MCF 10A (cell line): Measurements from ENCODE around the gene KIF27. TPM values are rescaled to one million over a fixed set of nuclear protein-coding genes. Genes with fewer than 3 reads are reported as not detected.

ENCODE experiments used
- BruUV-seq: library from RNA; stranded (reverse); fragments of 400-500 nt; replicated peaks from 2 replicates; lab custom pipeline; 2021; lab: Mats Ljungman, UMichigan
- CTCF ChIA-PET: fragments of 300-600 bp; sonication (Branson Sonifier 250); formaldehyde crosslinking; extraction: SDS; loops from one replicate; lab custom pipeline; 2021; ENCODE audit warnings: antibody characterized with exemption, inconsistent platforms; lab: Yijun Ruan, JAX
- POLR2A ChIA-PET: fragments of 300-600, 350-650 bp; sonication (Branson Sonifier 250); formaldehyde crosslinking; extraction: SDS; loops from one replicate; lab custom pipeline; 2020; ENCODE audit warnings: antibody characterized with exemption, inconsistent platforms; lab: Yijun Ruan, JAX
- DNase-seq: peaks from one replicate; pipeline ENCODE4 v3.0.0-alpha.2; 2018; ENCODE audit not compliant: unreplicated experiment
- H3K27ac Mint-ChIP-seq: one replicate; pipeline ENCODE4 v1.8.0; 2022; ENCODE audit warnings: mild to moderate bottlenecking, low read depth, mixed read lengths; ENCODE audit not compliant: unreplicated experiment
- H3K27me3 Mint-ChIP-seq: one replicate; pipeline ENCODE4 v1.8.0; 2022; ENCODE audit warnings: mixed read lengths; ENCODE audit not compliant: insufficient read depth, unreplicated experiment
- H3K36me3 Mint-ChIP-seq: one replicate; pipeline ENCODE4 v1.8.0; 2022; ENCODE audit warnings: mild to moderate bottlenecking, moderate library complexity, mixed read lengths; ENCODE audit not compliant: insufficient read depth, unreplicated experiment
- H3K4me1 Mint-ChIP-seq: one replicate; pipeline ENCODE4 v1.8.0; 2022; ENCODE audit warnings: mixed read lengths; ENCODE audit not compliant: insufficient read depth, unreplicated experiment
- H3K4me3 Mint-ChIP-seq: one replicate; pipeline ENCODE4 v1.8.0; 2022; ENCODE audit warnings: mild to moderate bottlenecking, moderate library complexity, mixed read lengths; ENCODE audit not compliant: unreplicated experiment
- H3K9me3 Mint-ChIP-seq: one replicate; pipeline ENCODE4 v1.8.0; 2022; ENCODE audit warnings: mixed read lengths; ENCODE audit not compliant: unreplicated experiment
- CTCF ChIP-seq: fragments of 200-600 bp; IDR thresholded peaks from one replicate; pipeline ENCODE4 v1.8.0; 2022; ENCODE audit warnings: antibody characterized with exemption, mild to moderate bottlenecking; ENCODE audit not compliant: unreplicated experiment
- intact Hi-C: fragments of 100-400 bp; cut with micrococcal nuclease; formaldehyde crosslinking; loops from 2 replicates; pipeline ENCODE4 v1.14.1; 2022
- total RNA-seq: library from RNA; stranded (reverse); gene quantifications from 2 replicates; pipeline ENCODE4 v1.2.3, GENCODE V29; 2022

The KIF27 gene
- total RNA-seq, 1 experiment from 2014 or later, result 10.0 TPM

- H3K27ac Mint-ChIP-seq, result peak overlapping the region; percentile 89
- no TSS peak for BruUV-seq
- intact Hi-C loops, result loop anchor here (1.0 to 2.0 kb wide), 2 partner anchors 12 to 47 kb away; partner anchors contain the start of genes HNRNPK, KIF27 and RMI1
- ChIA-PET CTCF (interaction anchor here (0.6 to 4.3 kb wide), 6 partner anchors 13 to 1290 kb away, joined by 3 to 64 read pairs (median 4); partner anchors contain the start of gene KIF27), POLR2A (interaction anchor here (0.6 to 5.0 kb wide), 9 partner anchors 9 to 333 kb away, joined by 3 to 79 read pairs (median 6); partner anchors contain the start of genes HNRNPK, KIF27 and RMI1)
- peaks cover 52% of the 10 kb centered on the region for H3K4me1 Mint-ChIP-seq
- H3K27me3 Mint-ChIP-seq, result no peaks in the 10 kb centered on the region
- DNase-seq, result peak; percentile 91
- H3K4me3 Mint-ChIP-seq, result peak overlapping the region; percentile 80
- H3K36me3 Mint-ChIP-seq, result no peaks in the 10 kb centered on the region
- no peak for TF ChIP-seq CTCF
- no peaks in the 10 kb centered on the region for H3K9me3 Mint-ChIP-seq
These were observed 12.6 kb upstream of the KIF27 start for GRCh38 chr9:83933790-83934189.

GRCh38 chr9:83932851-83933250 lies 11.6 kb upstream of the KIF27 start:
- TF ChIP-seq CTCF, result no peak
- no TSS peak for BruUV-seq
- POLR2A ChIA-PET, result interaction anchor here (0.6 to 5.0 kb wide), 9 partner anchors 8 to 1930 kb away, joined by 3 to 79 read pairs (median 6); partner anchors contain the start of genes HNRNPK, KIF27, RMI1 and UBQLN1

GRCh38 chr9:83932011-83932410 lies 10.8 kb upstream of the KIF27 start:
- BruUV-seq, result no TSS peak
- no peak for TF ChIP-seq CTCF
- Mint-ChIP-seq H3K4me3 (no peak overlapping the region), H3K4me1 (peaks cover 45% of the 10 kb centered on the region), H3K27ac (peak overlapping the region; percentile 89), H3K27me3 (no peaks in the 10 kb centered on the region), H3K9me3 (no peaks in the 10 kb centered on the region), H3K36me3 (no peaks in the 10 kb centered on the region)
- POLR2A ChIA-PET, result interaction anchor here (0.7 to 4.6 kb wide), 3 partner anchors 11 to 1931 kb away, joined by 3 to 79 read pairs (median 3); partner anchors contain the start of genes KIF27 and UBQLN1
- CTCF ChIA-PET, result interaction anchor here (0.5 to 2.4 kb wide), 6 partner anchors 11 to 529 kb away, joined by 3 to 11 read pairs (median 4); partner anchors contain the start of gene KIF27
- intact Hi-C loops, result no loop called here
- DNase-seq, result peak; percentile 24

More at GRCh38 chr9:83932851-83933250, 11.6 kb upstream of the KIF27 start:
- no peaks in the 10 kb centered on the region for H3K9me3 Mint-ChIP-seq
- no peak overlapping the region for H3K27ac Mint-ChIP-seq
- DNase-seq, result no peak
- no peak overlapping the region for H3K4me3 Mint-ChIP-seq
- CTCF ChIA-PET, result interaction anchor here (0.6 to 2.4 kb wide), 4 partner anchors 12 to 383 kb away, joined by 3 to 11 read pairs (median 4); partner anchors contain the start of gene KIF27
- no peaks in the 10 kb centered on the region for H3K27me3 Mint-ChIP-seq
- peaks cover 49% of the 10 kb centered on the region for H3K4me1 Mint-ChIP-seq
- no peaks in the 10 kb centered on the region for H3K36me3 Mint-ChIP-seq
- intact Hi-C loops, result no loop called here

- no peaks in the 10 kb centered on the region for H3K36me3 Mint-ChIP-seq
- peaks cover 35% of the 10 kb centered on the region for H3K4me1 Mint-ChIP-seq
- no peaks in the 10 kb centered on the region for H3K9me3 Mint-ChIP-seq
- H3K27ac Mint-ChIP-seq, result peak overlapping the region; percentile 89
- DNase-seq, result no peak
- intact Hi-C loops, result no loop called here
- POLR2A ChIA-PET, result interaction anchor here (0.9 to 1.7 kb wide), 3 partner anchors 10 to 209 kb away, joined by 3 to 13 read pairs (median 4); partner anchors contain the start of gene KIF27
- no peak for TF ChIP-seq CTCF
- no peak overlapping the region for H3K4me3 Mint-ChIP-seq
- CTCF ChIA-PET, result no interaction called here
- no TSS peak for BruUV-seq
- no peaks in the 10 kb centered on the region for H3K27me3 Mint-ChIP-seq
These were observed 9.6 kb upstream of the KIF27 start for GRCh38 chr9:83930881-83931280.
